NCI-H510A (cell line): ENCODE data around the gene LRWD1.

ENCODE experiments used
- DNase-seq: peaks from one replicate; lab custom pipeline; 2025; lab: John Stamatoyannopoulos, UW

The LRWD1 gene

DNA sequence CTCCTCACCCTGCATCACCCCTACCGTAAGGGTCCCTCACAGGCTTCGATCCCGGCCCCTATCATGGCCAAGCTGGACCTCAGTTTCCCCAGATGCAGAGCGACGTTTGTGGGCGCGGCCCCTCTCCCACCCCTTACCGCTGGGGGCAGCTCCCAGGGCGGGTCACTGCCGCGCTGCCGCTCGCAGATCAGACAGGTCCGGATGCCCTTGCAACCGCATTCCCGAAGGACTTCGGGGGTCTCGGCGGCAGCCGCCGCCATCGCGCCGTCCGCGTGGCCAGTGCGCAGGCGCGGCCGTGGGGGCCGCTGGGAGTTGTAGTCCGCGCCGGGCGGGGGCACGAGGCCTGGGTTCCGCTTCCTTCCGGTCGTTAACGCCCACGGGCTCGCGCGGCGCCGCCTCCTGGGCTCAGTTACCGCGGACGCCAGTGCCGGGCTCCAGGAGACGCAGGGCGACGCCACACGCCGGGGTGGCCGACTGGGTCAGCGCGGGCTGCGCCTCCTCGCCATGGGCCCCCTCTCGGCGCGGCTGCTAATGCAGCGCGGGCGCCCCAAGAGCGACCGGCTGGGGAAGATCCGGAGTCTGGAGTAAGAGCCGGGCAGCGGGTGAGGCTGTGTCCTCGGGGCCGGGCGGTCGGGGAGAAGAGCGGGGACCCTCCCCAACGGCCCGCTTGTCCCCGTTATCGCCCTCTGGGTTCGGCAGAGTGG, at the start of gene LRWD1, which contains the start of gene ALKBH4:
Gene LRWD1, plus strand, starts transcription at position 408 of the 704 bp plus-strand sequence. Its CDS starts 97 bp downstream, at position 505.
Gene ALKBH4, minus strand, starts transcription at position 287 of the 704 bp plus-strand sequence. Its CDS starts 27 bp downstream, at position 260.
- DNase-seq = peak; percentile 69

- no peak for DNase-seq
Observed at GRCh38 chr7:102415685-102416225, 49.0 kb upstream of the LRWD1 start.

- no peak for DNase-seq
Observed at GRCh38 chr7:102416406-102416805, 48.4 kb upstream of the LRWD1 start.

GRCh38 chr7:102417105-102417504, 47.7 kb upstream of the LRWD1 start:
- no peak for DNase-seq

GRCh38 chr7:102418592-102418991, 46.2 kb upstream of the LRWD1 start:
- no peak for DNase-seq

DNA sequence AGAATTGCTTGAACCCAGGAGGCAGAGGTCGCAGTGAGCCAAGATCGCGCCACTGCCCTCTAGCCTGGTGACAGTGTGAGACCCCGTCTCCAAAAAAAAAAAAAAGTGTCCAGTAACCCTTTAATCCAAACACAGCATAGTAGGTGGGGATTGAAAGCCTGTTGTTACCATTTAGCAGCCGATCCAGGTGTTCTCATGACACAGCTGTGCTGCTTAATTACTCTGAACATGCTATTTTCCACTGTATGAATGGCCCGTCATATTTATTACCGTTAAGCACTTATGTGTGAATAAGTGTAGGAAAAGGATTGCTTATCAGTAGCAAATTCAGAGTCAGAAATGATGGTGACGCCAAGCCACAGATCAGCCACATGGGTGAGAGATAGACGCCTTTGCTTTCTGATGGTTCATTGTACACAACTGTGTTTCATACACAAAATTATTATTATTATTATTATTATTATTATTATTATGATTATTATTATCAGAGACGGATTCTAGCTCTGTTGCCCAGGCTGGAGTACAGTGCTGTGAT, 43.0 kb upstream of the LRWD1 start:
- no peak for DNase-seq

- DNase-seq = no peak
Observed at GRCh38 chr7:102424129-102424551, 40.6 kb upstream of the LRWD1 start.

DNA sequence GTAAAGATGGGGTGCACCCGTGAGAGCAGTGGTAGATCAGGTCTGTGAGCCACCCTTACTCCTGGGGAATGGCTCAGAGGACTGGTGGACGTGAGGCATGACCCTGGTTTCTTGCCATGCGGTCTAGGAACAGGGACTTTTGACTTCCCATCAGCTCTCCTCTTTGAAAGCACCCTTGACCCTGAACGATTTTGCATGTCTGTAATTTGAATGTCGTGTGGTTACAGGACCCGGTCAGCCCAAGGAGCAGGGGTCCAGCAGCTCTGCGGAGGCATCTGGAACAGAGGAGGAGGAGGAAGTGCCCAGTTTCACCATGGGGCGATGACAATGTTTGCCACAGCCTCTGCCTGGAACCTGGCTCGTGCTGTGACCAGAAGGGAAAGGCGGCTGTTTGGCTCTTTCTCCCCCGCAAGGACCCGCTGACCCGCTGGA, 40.0 kb upstream of the LRWD1 start:
- DNase-seq = no peak

- no peak for DNase-seq
Observed at GRCh38 chr7:102425639-102426267, 39.0 kb upstream of the LRWD1 start.

DNA sequence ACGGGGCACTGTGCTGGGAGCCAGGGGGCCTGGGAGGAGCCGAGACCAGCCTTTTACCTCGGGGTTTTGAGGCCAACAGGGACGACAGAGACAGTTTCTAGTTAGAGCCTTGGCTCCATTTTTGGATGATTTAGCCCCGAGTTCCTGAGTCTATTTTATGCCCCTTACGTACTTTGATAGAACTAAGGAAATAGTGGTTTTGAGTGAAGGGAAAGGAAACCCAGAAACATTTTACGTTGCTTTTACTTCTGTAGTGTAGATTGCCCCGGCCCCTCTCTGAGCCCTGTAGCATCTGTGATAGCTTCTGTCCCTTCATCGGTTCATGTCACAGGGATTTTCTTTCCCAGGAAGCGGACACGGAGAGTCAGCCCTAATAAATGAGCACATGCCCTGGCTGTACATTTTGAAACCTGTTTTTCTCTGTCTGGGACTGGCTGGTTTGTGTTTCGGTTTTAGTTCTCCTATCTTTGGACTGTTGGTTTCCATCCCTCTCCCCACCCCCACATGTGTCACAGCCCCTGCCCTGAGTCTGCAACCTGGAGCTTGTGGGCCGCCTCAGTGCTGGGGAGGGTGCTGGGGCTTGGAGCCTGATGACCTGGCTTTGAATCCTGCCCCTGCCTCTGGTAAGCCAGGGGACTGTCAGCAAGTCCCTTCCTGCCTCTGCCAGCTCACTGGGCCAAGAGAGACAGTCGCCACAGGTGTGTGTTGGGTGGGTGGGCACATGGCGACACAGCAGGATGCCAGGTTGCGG, 38.3 kb upstream of the LRWD1 start:
- DNase-seq = no peak

GRCh38 chr7:102427019-102427405, 37.8 kb upstream of the LRWD1 start:
- DNase-seq = no peak

DNA sequence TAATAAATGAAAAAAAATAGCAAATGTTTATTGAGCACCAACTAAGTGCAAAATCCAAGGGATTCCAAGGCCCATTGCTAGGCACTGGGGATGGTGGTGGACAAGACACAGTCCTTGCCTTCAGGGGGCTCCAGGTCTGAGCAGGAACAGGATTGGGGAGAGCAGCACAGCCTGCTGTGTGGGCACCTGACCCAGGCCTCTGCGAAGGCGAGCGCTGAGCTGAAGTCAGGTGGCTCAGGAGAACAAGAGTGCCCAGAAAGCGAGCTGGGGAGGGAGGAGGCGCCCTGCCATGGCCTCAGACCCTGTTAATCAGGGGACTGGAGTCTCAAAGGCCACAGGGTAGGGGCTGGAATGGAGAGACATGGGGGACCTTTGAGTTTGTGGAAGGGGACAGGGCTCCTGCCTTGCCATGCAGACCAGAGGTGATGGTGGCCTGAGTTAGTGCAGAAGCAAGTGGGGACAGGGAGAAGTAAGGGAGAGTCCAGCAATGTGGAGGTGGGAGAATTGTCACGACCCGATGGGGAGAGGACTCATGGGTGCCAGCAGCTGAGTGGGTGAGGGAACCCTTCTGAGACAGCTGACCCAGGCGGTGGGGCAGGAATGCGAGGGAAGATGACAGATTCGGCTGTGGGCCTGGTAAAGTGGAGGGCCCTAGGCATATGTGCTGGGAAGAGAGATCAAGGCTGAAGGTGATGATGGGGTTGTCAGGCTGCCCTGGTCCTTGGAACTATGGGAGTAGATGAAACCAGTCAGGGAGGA, 35.5 kb upstream of the LRWD1 start:
- no peak for DNase-seq

DNA sequence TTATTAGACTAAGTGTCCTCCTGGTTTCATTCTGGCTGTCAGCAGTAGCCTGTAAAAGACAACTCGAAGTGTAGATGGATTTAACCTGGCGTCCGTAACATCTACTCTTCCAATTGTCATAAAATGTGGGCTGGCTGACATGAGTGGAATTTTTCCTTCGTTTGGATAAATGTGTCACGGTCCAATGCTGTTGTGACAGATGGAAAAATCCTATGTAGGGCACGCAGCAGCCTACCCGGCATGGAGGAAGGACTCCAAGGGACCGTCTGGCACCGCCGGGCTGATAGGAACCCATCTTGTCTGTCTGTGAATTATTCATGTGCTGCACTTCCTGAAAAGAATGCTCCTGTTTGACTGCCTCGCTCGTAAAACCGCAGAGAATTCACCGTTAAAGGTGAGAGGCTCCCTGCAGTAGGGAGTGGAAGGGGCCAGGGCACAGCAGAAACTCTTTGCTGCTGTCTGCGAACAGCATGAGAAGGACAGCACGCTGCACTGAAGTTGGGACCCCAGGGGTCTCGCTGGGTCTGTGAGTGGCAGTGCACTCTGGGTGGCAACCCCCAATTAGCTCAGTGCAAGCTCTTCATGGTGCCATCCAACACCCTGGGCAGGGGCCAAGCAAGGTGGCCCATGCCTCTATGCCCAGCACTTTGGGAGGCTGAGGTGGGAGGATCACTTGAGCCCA, 33.0 kb upstream of the LRWD1 start:
- no peak for DNase-seq

DNA sequence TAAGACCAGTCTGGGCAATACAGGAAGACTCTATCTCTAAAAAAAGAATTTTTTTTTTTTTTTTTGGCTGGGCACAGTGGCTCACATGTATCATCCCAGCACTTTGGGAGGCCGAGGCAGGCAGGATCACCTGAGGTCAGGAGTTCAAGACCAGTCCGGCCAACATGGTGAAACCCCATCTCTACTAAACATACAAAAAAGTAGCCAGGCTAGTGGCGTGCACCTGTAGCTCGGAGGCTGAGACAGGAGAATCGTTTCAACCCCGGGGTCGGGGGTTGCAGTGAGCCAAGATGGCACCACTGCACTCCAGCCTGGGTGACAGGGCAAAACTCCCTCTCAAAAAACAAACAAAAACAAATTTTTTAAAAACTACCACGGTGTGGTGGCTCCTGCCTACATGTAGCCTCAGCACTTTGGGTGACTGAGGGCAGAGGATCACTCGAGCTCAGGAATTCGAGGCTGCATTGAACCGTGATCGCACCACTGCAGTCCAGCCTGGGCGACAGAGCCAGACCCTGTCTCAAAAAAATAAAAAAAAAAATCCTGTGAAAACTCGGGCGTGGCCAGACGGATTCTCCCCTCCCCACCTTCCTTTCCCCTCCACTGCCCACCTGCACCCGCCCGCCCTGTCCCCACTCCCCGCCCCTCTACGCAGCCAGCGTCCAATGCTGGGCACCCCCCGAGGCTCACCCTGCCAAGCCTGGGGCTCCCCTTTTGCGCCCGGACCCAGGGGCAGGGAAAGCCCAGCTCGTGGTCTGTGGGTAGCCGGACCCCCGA, 32.2 kb upstream of the LRWD1 start:
- DNase-seq = no peak

GRCh38 chr7:102433219-102434038, 31.4 kb upstream of the LRWD1 start, which contains the start of gene ORAI2:
TSS of gene ORAI2 (plus strand) at chr7:102433575. CDS start at chr7:102438957, 5,382 bp downstream.
- no peak for DNase-seq

- no peak for DNase-seq
Observed at GRCh38 chr7:102434039-102434486, 30.7 kb upstream of the LRWD1 start.

DNA sequence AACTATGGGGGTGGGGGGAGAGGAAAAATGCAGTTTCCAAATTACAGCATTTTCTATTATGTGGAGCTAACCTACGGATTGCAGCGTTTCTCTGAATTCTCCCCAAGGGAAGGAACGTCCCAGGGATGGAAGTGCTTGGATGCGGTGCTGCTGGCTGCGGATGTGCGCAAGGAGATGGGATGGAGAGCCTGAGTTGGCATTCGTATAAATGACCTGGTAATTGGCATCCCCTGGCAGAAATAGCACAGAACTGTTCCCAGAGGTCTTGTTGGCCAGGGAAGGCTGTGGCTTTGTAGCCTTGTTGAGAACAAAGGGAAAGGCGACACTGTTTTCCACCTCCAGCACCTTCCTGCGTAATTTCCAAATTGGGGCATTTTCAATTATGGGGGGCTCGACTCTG, 28.7 kb upstream of the LRWD1 start:
- DNase-seq = no peak

GRCh38 chr7:102439963-102440795, 24.6 kb upstream of the LRWD1 start:
- no peak for DNase-seq
